Thyroid gland (tissue), 4 donors: ENCODE measurements around the gene CLP1.

Experiments
- POLR2A ChIP-seq, 2 donors: fragments of 450-650 bp; IDR thresholded peaks; one replicate each; pipeline ENCODE4 v1.6.1; 2017; ENCODE audit warnings: antibody characterized with exemption in 2 of 2, mild to moderate bottlenecking in 2 of 2, moderate library complexity in 1 of 2
- TF ChIP-seq, protein P1 (sequence below), 6 experiments: fragments of 200-600 bp in 3 of 6; fragments of 450-650 bp in 3 of 6; sonication (generic) in 3 of 6; IDR thresholded peaks; one replicate each; pipeline ENCODE4 v1.5.1; 2016 to 2019; ENCODE audit warnings: antibody characterized with exemption in 6 of 6, mild to moderate bottlenecking in 2 of 6, inconsistent platforms in 1 of 6, moderate library complexity in 1 of 6

DNA sequence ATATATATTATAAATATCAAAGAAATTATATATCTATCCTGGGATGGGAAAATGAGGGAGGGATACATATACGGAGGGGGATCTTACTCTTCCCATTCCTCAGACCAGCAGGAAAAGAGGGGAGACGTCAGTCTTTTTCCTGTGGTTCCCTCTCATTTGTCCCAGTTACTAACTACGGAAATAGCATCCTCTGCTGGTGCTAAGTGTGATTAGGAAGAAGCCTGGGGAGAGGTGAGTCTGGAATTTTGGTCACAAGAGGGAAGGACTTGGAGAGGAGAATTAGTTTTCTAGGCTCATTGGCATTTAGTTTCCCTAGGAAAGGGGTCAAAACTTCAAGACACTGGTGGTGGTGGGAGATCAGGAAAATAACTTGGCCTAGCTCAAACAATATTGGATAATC is 42.9 kb downstream of the CLP1 start:
- TF ChIP-seq, protein P1, sequence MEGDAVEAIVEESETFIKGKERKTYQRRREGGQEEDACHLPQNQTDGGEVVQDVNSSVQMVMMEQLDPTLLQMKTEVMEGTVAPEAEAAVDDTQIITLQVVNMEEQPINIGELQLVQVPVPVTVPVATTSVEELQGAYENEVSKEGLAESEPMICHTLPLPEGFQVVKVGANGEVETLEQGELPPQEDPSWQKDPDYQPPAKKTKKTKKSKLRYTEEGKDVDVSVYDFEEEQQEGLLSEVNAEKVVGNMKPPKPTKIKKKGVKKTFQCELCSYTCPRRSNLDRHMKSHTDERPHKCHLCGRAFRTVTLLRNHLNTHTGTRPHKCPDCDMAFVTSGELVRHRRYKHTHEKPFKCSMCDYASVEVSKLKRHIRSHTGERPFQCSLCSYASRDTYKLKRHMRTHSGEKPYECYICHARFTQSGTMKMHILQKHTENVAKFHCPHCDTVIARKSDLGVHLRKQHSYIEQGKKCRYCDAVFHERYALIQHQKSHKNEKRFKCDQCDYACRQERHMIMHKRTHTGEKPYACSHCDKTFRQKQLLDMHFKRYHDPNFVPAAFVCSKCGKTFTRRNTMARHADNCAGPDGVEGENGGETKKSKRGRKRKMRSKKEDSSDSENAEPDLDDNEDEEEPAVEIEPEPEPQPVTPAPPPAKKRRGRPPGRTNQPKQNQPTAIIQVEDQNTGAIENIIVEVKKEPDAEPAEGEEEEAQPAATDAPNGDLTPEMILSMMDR (IDR thresholded peaks at IDR 0.05): no peak
- no peak for TF ChIP-seq POLR2A (IDR thresholded peaks at IDR 0.05)
